H1 (cell line): ENCODE measurements around the gene PPM1N. TPM values are rescaled to one million over a fixed set of nuclear protein-coding genes. Genes with fewer than 3 reads are reported as not detected.

Source experiments
- POLR2A ChIP-seq, 2 experiments: IDR thresholded peaks; 1 replicate in 1 of 2; 2 replicates in 1 of 2; pipeline ENCODE4 v1.6.1; 2011; ENCODE audit warnings: low read depth in 2 of 2, low read length in 2 of 2, mild to moderate bottlenecking in 2 of 2; ENCODE audit errors: control extremely low read depth in 1 of 2
- polyA plus RNA-seq, 7 experiments: library from polyadenylated mRNA; depleted of rRNA in 3 of 7; stranded (reverse) in 5 of 7; unstranded in 2 of 7; fragments of >200 nt in 5 of 7; fragments of 200-250 nt in 2 of 7; gene quantifications; 1 replicate in 5 of 7; 2 replicates in 1 of 7; 4 replicates in 1 of 7; pipeline versions ENCODE4 v1.2.1 to v1.2.3, GENCODE V29; 2011 to 2013; ENCODE audit warnings: missing spikeins in 2 of 7, mixed read lengths in 2 of 7
- total RNA-seq: library from RNA; stranded (reverse); fragmentation: NEBNext Ultra II Directional; extraction: Animal tissue kit (Norgen Biotek cat#: 25700); gene quantifications from 2 replicates; pipeline ENCODE4 v1.2.1, GENCODE V29; 2021

Gene PPM1N
- total and polyA plus RNA-seq, 2 of the 8 experiments (the other 6 are each of a cell fraction or from before 2014, with no cell fraction given): 12.2 to 14.4 TPM

DNA sequence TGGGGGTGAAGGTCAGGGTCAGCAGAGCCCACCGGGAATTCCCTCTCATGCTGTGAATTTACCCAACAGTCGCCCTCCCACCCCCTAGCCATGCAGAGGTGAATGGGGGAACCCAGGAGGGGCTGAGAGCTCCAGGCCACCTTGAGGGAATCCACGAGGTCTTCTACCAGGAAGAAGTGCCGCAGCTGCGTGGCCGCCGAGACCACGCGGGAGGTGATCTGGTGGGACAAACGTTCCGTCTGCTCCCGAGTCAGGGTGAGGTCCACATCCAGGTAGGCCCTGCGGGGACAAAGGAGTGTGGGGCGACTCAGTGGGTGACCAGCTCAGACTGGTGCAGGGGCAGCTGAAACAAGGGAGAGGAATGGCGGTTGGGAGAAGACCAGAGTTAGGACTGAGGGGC, 9.5 kb upstream of the PPM1N start (continued):
- no peak for TF ChIP-seq POLR2A (IDR thresholded peaks at IDR 0.05; ENCODE audit: control extremely low read depth in 1 of 2, low read depth in 2 of 2, low read length in 2 of 2)
- TF ChIP-seq, all 59 proteins: peak for 0
